ENCODE measurements around the gene THRSP.

- no peak for TF ChIP-seq CTCF (IDR thresholded peaks at IDR 0.05)
- no peak for TF ChIP-seq POLR2AphosphoS5 (IDR thresholded peaks at IDR 0.05)
Observed at GRCh38 chr11:78072455-78072854, 8.8 kb downstream of the THRSP start.

All from stomach (tissue), 4 donors.